Activated T-cell treated with anti-CD3 and anti-CD28 coated beads for 4 hours (primary cell): ENCODE results near the gene CORO6.

Source experiments
- DNase-seq: peaks from one replicate; pipeline ENCODE4 v3.0.0-alpha.2; 2020

CORO6 gene

GRCh38 chr17:29630630-29631193 is 8.0 kb upstream of the CORO6 start:
- no peak for DNase-seq

GRCh38 chr17:29629839-29630238 is 7.1 kb upstream of the CORO6 start:
- DNase-seq: no peak

GRCh38 chr17:29628644-29629043 is 5.9 kb upstream of the CORO6 start:
- DNase-seq: no peak

- no peak for DNase-seq
Observed at GRCh38 chr17:29627951-29628350, 5.2 kb upstream of the CORO6 start.

- no peak for DNase-seq
Observed at GRCh38 chr17:29625037-29625750, 2.5 kb upstream of the CORO6 start.

- no peak for DNase-seq
Observed at GRCh38 chr17:29624586-29624985, 1.9 kb upstream of the CORO6 start.

GRCh38 chr17:29623283-29623647 is 553 bp upstream of the CORO6 start:
- no peak for DNase-seq

GRCh38 chr17:29621751-29622194 is 939 bp downstream of the CORO6 start:
- DNase-seq: no peak

- DNase-seq: no peak
Observed at GRCh38 chr17:29620779-29621500, 1.8 kb downstream of the CORO6 start.

- no peak for DNase-seq
Observed at GRCh38 chr17:29620271-29620670, 2.4 kb downstream of the CORO6 start.

- no peak for DNase-seq
Observed at GRCh38 chr17:29619251-29619650, 3.5 kb downstream of the CORO6 start.

GRCh38 chr17:29618272-29619065 is 4.2 kb downstream of the CORO6 start:
- no peak for DNase-seq

- peak; percentile 86 for DNase-seq
Observed at GRCh38 chr17:29617481-29618271, 5.0 kb downstream of the CORO6 start.

- DNase-seq: peak; percentile 86
Observed at GRCh38 chr17:29617125-29617480, 5.6 kb downstream of the CORO6 start.

GRCh38 chr17:29616300-29617048 is 6.2 kb downstream of the CORO6 start:
- no peak for DNase-seq

GRCh38 chr17:29615492-29616299 is 7.0 kb downstream of the CORO6 start:
- peak; percentile 80 for DNase-seq

GRCh38 chr17:29615048-29615385 is 7.7 kb downstream of the CORO6 start:
- DNase-seq: peak; percentile 36

- no peak for DNase-seq
Observed at GRCh38 chr17:29614349-29615047, 8.2 kb downstream of the CORO6 start.

- no peak for DNase-seq
Observed at GRCh38 chr17:29613856-29614255, 8.9 kb downstream of the CORO6 start.

GRCh38 chr17:29613352-29613837 is 9.3 kb downstream of the CORO6 start:
- DNase-seq: peak; percentile 87
